ENCODE results near the gene CRYBB1.

- TF ChIP-seq CTCF (IDR thresholded peaks at IDR 0.05): no peak
- TF ChIP-seq EZH2 (IDR thresholded peaks at IDR 0.05; ENCODE audit: borderline replicate concordance, insufficient read depth, low read depth, low read length, poor library complexity, severe bottlenecking): no peak
These were observed 62.9 kb downstream of the CRYBB1 start for GRCh38 chr22:26554956-26555355.
